NCI-H446 treated with DMSO at 0.1 percent for 48 hours (cell line): ENCODE measurements around the gene ARHGEF33.

Experiments
- DNase-seq: peaks from one replicate; lab custom pipeline; 2025; lab: John Stamatoyannopoulos, UW

Gene ARHGEF33

DNA sequence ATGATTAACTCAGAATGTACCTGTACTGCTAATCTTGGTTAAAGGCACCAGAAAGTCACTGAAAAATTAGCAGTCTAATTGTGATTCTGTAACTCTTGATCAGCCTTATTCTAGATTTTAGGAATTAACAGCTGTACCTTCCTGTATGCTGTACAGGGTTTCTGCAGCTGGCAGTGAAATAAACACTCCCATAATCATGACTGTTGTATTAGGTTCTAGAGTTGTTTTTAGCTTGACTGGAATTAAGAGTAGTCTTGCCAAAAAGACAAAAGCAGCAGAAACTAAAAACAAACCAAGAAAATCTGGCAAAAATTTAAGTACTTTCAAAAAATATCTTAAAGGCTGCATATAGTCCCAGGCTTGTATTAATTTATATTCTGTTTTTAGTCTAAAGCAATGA lies 127.7 kb downstream of the ARHGEF33 start:
- no peak for DNase-seq

DNA sequence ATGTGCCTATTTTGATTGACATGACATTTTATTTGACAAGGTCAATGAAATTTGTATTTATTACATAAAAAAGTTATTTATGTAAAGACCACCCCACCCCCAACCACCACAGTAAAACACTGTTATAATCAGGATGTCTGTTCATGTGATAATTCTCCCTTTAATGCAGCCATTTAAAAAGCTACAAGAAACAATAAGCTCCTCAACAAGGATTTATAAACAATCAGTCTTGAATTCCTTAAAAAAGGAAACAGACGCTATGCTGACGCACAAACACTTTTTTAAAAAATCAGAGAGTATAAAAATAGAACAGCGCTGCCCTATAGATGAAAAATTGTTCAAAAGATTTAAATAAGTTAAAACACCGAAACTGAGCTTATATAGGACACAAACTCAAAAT lies 129.0 kb downstream of the ARHGEF33 start:
- DNase-seq = no peak

GRCh38 chr2:39020383-39020782 lies 130.7 kb downstream of the ARHGEF33 start:
- DNase-seq = no peak

GRCh38 chr2:39022642-39023235 lies 133.1 kb downstream of the ARHGEF33 start:
- no peak for DNase-seq

- DNase-seq = no peak
Observed at GRCh38 chr2:39023649-39024048, 134.0 kb downstream of the ARHGEF33 start.

- no peak for DNase-seq
Observed at GRCh38 chr2:39024833-39025232, 135.2 kb downstream of the ARHGEF33 start.
